Heart left ventricle (tissue), 16 donors: ENCODE measurements around the gene F7. TPM values are rescaled to one million over a fixed set of nuclear protein-coding genes. Genes with fewer than 3 reads are reported as not detected.
A peak's percentile ranks its signal among the peaks of the same experiment; 100 is the strongest.

ENCODE experiments used
- ATAC-seq, 4 donors: fragments of 200-7000 bp; cut with Tn5 transposase; one replicate each; pipeline ENCODE4 v1.9.1; 2020 to 2022; ENCODE audit warnings: moderate library complexity in 4 of 4, mild to moderate bottlenecking in 3 of 4, moderate number of reproducible peaks in 1 of 4
- DNase-seq, 5 donors: peaks; one replicate each; pipeline ENCODE4 v3.0.0-alpha.2; 2020
- H3K27ac ChIP-seq, 12 donors: fragments of 200-600 bp; sonication (generic) in 4 of 12; one replicate each; pipeline versions ENCODE4 v1.5.0 to v1.8.0; 2016 to 2022; ENCODE audit warnings: mild to moderate bottlenecking in 2 of 12
- H3K27me3 ChIP-seq, 9 donors: fragments of 200-600 bp; sonication (generic) in 2 of 9; one replicate each; pipeline versions ENCODE4 v1.5.1 to v1.8.0; 2016 to 2022; ENCODE audit warnings: mild to moderate bottlenecking in 3 of 9
- H3K36me3 ChIP-seq, 9 donors: fragments of 200-600 bp; sonication (generic) in 2 of 9; one replicate each; pipeline versions ENCODE4 v1.5.0 to v1.8.0; 2018 to 2022; ENCODE audit warnings: mild to moderate bottlenecking in 2 of 9
- H3K4me1 ChIP-seq, 12 donors: fragments of 200-600 bp; sonication (generic) in 4 of 12; one replicate each; pipeline versions ENCODE4 v1.5.0 to v1.8.0; 2016 to 2022; ENCODE audit warnings: mild to moderate bottlenecking in 3 of 12
- H3K4me3 ChIP-seq, 12 donors: fragments of 200-600 bp; sonication (generic) in 4 of 12; one replicate each; pipeline versions ENCODE4 v1.5.0 to v1.8.0; 2017 to 2022; ENCODE audit warnings: mild to moderate bottlenecking in 9 of 12, moderate library complexity in 4 of 12
- H3K9me3 ChIP-seq, 12 donors: fragments of 200-600 bp; sonication (generic) in 4 of 12; one replicate each; pipeline versions ENCODE4 v1.5.0 to v1.8.0; 2016 to 2022; ENCODE audit warnings: mild to moderate bottlenecking in 1 of 12
- POLR2A ChIP-seq, 2 donors: fragments of 450-650 bp; IDR thresholded peaks; one replicate each; pipeline ENCODE4 v1.6.1; 2017; ENCODE audit warnings: antibody characterized with exemption in 2 of 2, mild to moderate bottlenecking in 2 of 2, moderate library complexity in 2 of 2
- WGBS, 4 donors: extraction: QIAGEN DNeasy Blood & Tissue Kit in 2 of 4; methylation state at CpG; one replicate each; pipeline versions ENCODE4 v1.1.5 to v1.1.7; 2013 to 2018; 5-methylcytosine and 5-hydroxymethylcytosine counted together
- intact Hi-C, 10 donors: fragments of 100-400 bp; cut with DNase I; formaldehyde crosslinking; loops; one replicate each; pipeline versions ENCODE4 v1.11.1 to v1.14.2; 2022
- polyA plus RNA-seq, 2 donors: library from polyadenylated mRNA; stranded (reverse); fragments of 200-250 nt; gene quantifications; one replicate each; pipeline ENCODE4 v1.2.3, GENCODE V29; 2013
- total RNA-seq, 9 donors: library from RNA; depleted of rRNA in 2 of 9; stranded (reverse); fragments of >200 nt in 2 of 9; fragmentation: NEBNext Ultra II Directional in 3 of 9; extraction: Animal tissue kit (Norgen Biotek cat#: 25700) in 3 of 9; gene quantifications; one replicate each; pipeline versions ENCODE4 v1.1.0 to v1.2.4, GENCODE V29; 2016 to 2023
- TF ChIP-seq, protein P1 (sequence below), 12 donors: fragments of 200-600 bp; sonication (generic) in 4 of 12; IDR thresholded peaks; one replicate each; pipeline versions ENCODE4 v1.5.0 to v1.8.0; 2018 to 2022; ENCODE audit warnings: antibody characterized with exemption in 12 of 12, mild to moderate bottlenecking in 5 of 12
- donor health status: ischemic (EF 13 %, LVEDD 7.1; RV severe dilation, severe dysfunction).
- donor health status: healthy with polysubstance abuse.
- donor health status: DM: no; HTN: yes; CAD: no.
- donor health status: DM: no; HTN: no; CAD: no.
- donor health status: ischemic (EF 25% LVEDD 6.9; RV normal size, moderate dysfunction).
- donor health status: ischemic (EF 25% LVEDD 5.7; RV mildly dilated, moderate dysfunction).
- donor health status: healthy.
- donor health status: DM: yes; HTN: yes; CAD: no.
- donor health status: ischemic (EF 35%, LVEDD 5.7; RV mildly dilated, moderate dysfunction).
- donor health status: nonischemic (EF 11% LVEDD 7.7; RV severe dilation, severe dysfunction).
- donor health status: DM: yes; HTN: yes; CAD: no.
- donor health status: PGD.
- donor health status: ischemic (EF 29% LVEDD 5.4; RV normal size, mild dysfunction).
- donor health status: nonischemic (EF 23%, LVEDD 6.1; RV moderate dilation, normal function).

F7 gene
- total and polyA plus RNA-seq, 11 donors, result 0.01 to 0.41 (median 0.13) TPM; not detected in 7

DNA sequence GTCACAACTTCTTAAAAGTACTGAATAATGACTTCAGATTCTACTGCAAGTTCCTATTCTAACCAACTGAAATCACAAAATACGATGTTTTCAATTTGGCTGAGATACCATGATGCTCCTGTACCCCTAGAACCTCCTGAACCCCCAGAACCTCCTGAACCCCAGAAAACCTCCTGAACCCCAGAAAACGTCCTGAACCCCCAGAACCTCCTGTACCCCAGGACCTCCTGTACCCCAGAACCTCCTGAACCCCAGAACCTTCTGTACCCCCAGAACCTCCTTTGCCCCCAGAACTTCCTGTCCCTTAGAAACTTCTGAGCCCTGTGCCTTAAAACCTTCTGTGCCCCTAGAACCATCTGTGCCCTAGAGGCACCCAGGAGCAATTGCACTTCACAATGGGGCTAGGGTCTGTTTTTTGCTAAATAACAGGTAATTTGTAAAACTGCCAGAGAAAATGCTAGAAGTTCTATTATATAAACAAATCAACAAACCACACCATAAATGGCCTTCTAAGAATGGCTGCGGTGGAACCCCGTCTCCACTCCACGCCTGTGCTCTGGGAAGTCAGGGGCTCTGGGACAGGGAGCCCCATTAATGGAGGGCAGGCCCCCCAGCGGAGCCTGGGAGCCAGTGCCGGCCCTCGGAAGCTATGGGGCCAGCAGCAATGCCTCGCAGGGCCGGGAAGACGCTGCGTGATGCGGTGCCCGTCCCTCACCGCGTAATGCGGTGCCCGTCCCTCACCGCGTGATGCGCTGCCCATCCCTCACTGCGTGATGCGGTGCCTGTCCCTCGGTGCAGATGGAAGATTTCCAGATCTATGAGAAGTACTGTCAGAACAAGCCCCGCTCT lies 21.3 kb upstream of the F7 start:
- H3K9me3 ChIP-seq, result no peaks in the 10 kb centered on the region
- DNase-seq (peak in 3 of 5 donors; percentile 13 to 59 (median 18)), ATAC-seq (no peak)
- H3K27ac ChIP-seq, result no peak overlapping the region
- peaks cover 0 to 10% (median under 1%) of the 10 kb centered on the region in 12 donors for H3K4me1 ChIP-seq
- H3K36me3 ChIP-seq, result peaks cover 0 to 48% (median 30%) of the 10 kb centered on the region in 9 donors
- no peak overlapping the region for H3K4me3 ChIP-seq
- 88 to 93% (median 93%) methylated on average over 21 to 25 of the region's 25 CpGs for WGBS, 4 donors
- TF ChIP-seq, protein P1, sequence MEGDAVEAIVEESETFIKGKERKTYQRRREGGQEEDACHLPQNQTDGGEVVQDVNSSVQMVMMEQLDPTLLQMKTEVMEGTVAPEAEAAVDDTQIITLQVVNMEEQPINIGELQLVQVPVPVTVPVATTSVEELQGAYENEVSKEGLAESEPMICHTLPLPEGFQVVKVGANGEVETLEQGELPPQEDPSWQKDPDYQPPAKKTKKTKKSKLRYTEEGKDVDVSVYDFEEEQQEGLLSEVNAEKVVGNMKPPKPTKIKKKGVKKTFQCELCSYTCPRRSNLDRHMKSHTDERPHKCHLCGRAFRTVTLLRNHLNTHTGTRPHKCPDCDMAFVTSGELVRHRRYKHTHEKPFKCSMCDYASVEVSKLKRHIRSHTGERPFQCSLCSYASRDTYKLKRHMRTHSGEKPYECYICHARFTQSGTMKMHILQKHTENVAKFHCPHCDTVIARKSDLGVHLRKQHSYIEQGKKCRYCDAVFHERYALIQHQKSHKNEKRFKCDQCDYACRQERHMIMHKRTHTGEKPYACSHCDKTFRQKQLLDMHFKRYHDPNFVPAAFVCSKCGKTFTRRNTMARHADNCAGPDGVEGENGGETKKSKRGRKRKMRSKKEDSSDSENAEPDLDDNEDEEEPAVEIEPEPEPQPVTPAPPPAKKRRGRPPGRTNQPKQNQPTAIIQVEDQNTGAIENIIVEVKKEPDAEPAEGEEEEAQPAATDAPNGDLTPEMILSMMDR (IDR thresholded peaks at IDR 0.05), result peak in 1 of 12 donors; percentile 10
- TF ChIP-seq POLR2A (IDR thresholded peaks at IDR 0.05), result no peak
- intact Hi-C loops, result no loop called here
- H3K27me3 ChIP-seq, result no peaks in the 10 kb centered on the region

- Histone ChIP-seq H3K4me3 (no peak overlapping the region), H3K36me3 (peaks cover 0 to 54% (median 35%) of the 10 kb centered on the region in 9 donors), H3K9me3 (no peaks in the 10 kb centered on the region), H3K4me1 (peaks cover 0 to 9% (median under 1%) of the 10 kb centered on the region in 12 donors), H3K27me3 (no peaks in the 10 kb centered on the region), H3K27ac (no peak overlapping the region)
- ATAC-seq (no peak), DNase-seq (peak in 3 of 5 donors; percentile 21 to 51 (median 31))
- WGBS, 4 donors, result 86 to 94% (median 90%) methylated on average over 16 to 24 of the region's 24 CpGs
- intact Hi-C loops, result no loop called here
- no peak for TF ChIP-seq POLR2A (IDR thresholded peaks at IDR 0.05)
- TF ChIP-seq, protein P1 (IDR thresholded peaks at IDR 0.05), result no peak
Measured at GRCh38 chr13:113084943-113085540, 20.5 kb upstream of the F7 start.

- no peaks in the 10 kb centered on the region for H3K27me3 ChIP-seq
- DNase-seq, result peak in 3 of 5 donors; percentile 19 to 37 (median 19)
Measured at GRCh38 chr13:113086031-113086750, 19.4 kb upstream of the F7 start.

More at GRCh38 chr13:113086031-113086750, 19.4 kb upstream of the F7 start:
- peaks cover 0 to 62% (median 39%) of the 10 kb centered on the region in 9 donors for H3K36me3 ChIP-seq
- intact Hi-C loops, result no loop called here
- peaks cover 0 to 9% (median under 1%) of the 10 kb centered on the region in 12 donors for H3K4me1 ChIP-seq
- no peak for ATAC-seq
- H3K4me3 ChIP-seq, result no peak overlapping the region
- H3K9me3 ChIP-seq, result no peaks in the 10 kb centered on the region
- WGBS, 4 donors, result 83 to 86% (median 85%) methylated on average over 24 to 32 of the region's 32 CpGs
- TF ChIP-seq POLR2A (IDR thresholded peaks at IDR 0.05), result no peak
- TF ChIP-seq, protein P1 (IDR thresholded peaks at IDR 0.05), result no peak
- H3K27ac ChIP-seq, result no peak overlapping the region
